GM18951 (cell line): ENCODE data around the gene PNKP.
A peak's percentile ranks its signal among the peaks of the same experiment; 100 is the strongest.

Source experiments
- POLR2A ChIP-seq: IDR thresholded peaks from 4 replicates; pipeline ENCODE4 v1.6.1; 2011; ENCODE audit warnings: mild to moderate bottlenecking; ENCODE audit not compliant: insufficient read length, insufficient read depth; ENCODE audit errors: extremely low read depth
- in situ Hi-C: fragments of 300-500 bp; cut with MboI; formaldehyde crosslinking; loops from one replicate; pipeline ENCODE4 v1.12.0; 2022; ENCODE audit warnings: low sequenced_read_pairs, mixed read lengths, inconsistent platforms; ENCODE audit not compliant: unreplicated experiment

The PNKP gene

GRCh38 chr19:49895566-49896297 lies 28.4 kb upstream of the PNKP start:
- peak; percentile 45 for TF ChIP-seq POLR2A
- in situ Hi-C loops, result no loop called here

- TF ChIP-seq POLR2A, result peak; percentile 37
- in situ Hi-C loops, result no loop called here
These were observed 27.6 kb upstream of the PNKP start for GRCh38 chr19:49894879-49895565.

GRCh38 chr19:49894011-49894664 lies 26.8 kb upstream of the PNKP start:
- no peak for TF ChIP-seq POLR2A
- in situ Hi-C loops, result no loop called here

- in situ Hi-C loops, result no loop called here
- no peak for TF ChIP-seq POLR2A
These were observed 25.3 kb upstream of the PNKP start for GRCh38 chr19:49892716-49893115.

DNA sequence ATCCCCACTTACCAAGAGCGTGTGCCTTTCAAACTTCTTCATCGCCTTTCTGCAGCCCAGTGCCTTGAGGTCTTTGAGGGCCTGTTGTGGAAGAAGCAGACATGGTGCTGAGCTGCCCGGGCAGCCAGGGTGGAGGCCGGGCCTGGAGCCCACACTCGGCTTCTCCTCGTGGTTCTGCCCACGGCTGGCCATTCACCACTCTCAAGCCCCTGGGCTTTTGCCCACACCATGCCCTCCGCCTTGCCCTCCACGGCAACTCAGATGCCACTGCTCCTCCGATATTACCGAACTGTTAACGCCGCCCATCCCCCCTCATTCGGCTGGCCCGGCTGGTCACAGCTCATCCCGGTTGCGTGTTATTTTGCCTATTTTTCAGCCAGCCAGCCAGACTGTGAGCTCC lies 24.0 kb upstream of the PNKP start:
- no peak for TF ChIP-seq POLR2A
- in situ Hi-C loops, result no loop called here

GRCh38 chr19:49890349-49891311 lies 23.3 kb upstream of the PNKP start:
- in situ Hi-C loops, result no loop called here
- TF ChIP-seq POLR2A, result no peak

DNA sequence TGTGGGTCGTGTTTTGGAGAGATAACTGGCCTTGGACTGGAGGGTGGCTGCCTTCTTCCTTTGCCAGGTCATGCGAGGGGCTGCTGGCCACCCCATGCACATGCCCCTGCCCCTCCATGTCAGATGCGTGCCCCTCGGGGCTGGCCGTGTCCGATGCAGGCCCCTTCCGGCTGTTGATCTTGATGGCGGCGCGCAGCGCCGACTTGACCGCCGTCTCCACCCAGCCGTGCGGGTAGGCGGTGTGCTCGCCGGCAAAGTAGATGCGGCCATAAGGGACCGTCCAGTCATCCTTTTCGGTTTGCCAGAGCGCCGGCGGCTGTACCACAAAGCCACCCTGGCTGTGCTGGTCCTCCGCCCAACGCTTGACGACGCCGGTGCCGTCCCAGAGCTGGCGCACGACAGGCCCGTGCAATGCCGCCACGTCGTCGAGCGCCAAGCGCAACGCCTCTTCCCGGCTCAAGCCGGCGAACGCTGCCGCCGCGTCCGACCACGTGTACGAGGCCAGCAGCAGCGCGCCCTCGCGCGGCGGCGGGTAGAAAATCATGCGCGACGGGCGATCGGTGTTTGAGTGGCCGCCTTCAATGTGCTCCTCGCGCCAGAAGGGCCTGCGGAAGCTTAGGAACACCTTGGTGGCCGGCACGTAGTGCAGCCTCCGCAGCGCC lies 22.4 kb upstream of the PNKP start:
- TF ChIP-seq POLR2A, result no peak
- in situ Hi-C loops, result no loop called here

DNA sequence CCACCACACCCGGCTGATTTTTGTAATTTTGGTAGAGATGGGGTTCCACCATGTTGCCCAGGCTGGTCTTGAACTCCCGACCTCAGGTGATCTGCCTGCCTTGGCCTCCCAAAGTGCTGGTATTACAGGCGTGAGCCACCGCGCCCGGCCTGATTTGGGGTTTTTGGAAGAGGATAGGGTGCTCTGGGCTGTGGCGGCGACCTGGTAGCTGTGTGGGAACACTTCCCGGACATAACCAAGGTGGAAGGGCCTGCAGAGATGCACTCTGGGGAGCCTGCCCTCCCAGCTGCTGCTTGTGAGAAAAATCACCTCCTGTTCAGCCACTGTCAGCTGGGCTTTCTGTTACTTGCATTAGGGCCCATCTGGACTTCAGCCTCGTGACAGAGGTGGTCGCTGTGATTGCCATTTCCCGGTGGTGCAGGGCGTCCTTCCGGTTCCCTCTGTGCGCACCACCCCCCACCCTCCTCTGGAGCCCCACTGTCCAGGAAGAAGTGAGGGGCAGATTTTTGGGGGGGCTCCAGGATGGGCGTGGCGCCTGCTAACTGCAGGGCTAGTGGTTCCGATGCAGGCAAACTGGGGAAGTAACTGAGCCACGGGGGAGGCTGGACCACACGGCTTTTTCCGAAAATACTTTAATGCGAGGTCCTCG lies 21.8 kb upstream of the PNKP start:
- in situ Hi-C loops, result no loop called here
- TF ChIP-seq POLR2A, result no peak

GRCh38 chr19:49888510-49888824 lies 21.1 kb upstream of the PNKP start:
- TF ChIP-seq POLR2A, result peak; percentile 16
- in situ Hi-C loops, result no loop called here

GRCh38 chr19:49887665-49888509 lies 20.5 kb upstream of the PNKP start:
- in situ Hi-C loops, result no loop called here
- no peak for TF ChIP-seq POLR2A

DNA sequence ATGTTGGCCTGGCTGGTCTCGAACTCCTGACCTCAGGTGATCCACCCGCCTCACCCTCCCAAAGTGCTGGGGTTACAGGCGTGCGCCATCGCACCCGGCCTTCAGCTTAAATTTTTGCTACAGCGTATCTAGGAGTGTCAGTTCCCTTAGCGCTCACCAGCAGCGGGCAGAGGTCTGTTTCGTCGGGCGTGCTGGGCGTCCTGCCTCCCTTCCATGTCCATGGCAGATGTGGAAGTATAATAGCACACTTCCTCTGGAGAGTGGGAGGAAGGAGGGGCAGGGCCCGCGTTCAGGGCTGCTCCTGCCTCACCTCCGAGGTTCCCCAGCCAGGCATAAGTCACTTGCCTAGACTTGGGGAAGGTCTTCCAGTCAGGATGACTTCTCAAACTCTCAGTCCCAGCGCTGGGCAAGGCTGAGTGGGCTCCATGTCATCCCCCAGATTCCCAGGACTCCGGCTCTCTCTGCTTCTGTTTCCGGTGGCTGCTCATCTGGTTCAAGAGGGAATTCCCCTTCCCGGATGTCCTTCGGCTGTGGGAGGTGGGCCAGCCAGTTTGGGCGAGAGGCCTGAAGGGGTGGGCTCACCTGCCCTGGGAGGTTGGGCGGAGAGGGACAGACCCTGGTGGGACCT lies 19.8 kb upstream of the PNKP start:
- no peak for TF ChIP-seq POLR2A
- in situ Hi-C loops, result no loop called here
